ENCODE measurements around the gene RNF220.

Gene RNF220

DNA sequence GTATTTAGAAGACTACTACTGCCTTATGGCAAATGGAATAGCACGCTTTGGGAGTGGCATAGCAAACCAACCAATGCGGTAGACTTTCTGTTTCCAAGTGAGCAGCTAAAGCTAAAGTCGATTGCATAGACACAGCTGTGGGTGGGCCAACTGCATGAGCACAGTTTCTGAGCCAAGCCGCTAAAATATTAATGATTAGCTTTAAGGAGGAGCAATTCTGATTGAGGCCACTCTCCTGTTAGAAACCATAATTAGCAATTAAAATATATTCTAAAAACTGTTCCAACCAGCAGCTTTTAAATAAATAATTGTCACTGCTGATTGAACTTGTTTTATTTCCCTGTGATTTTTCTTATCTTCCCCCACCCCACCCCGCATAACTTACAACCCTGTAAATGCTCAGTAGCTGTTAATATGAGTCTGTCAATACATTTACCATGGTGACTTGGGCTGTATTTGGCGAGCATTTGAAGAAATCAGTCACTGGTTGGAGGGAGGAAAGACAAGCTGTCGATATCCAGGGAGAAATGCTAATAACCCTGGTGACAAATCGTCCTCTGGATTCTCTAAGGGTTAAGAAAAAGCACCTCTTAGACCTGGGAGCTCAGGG, 32.2 kb downstream of the RNF220 start:
- Histone ChIP-seq H3K9me3 (ENCODE audit: control insufficient read depth in 2 of 2, low read length in 2 of 2) (no peaks in the 10 kb centered on the region), H3K27ac (ENCODE audit: low read length) (no peak overlapping the region), H3K4me3 (ENCODE audit: low read length in 2 of 2) (no peak overlapping the region), H3K36me3 (ENCODE audit: control insufficient read depth in 2 of 2, insufficient read depth in 2 of 2, low read length in 2 of 2) (no peaks in the 10 kb centered on the region), H3K27me3 (ENCODE audit: control insufficient read depth in 1 of 2, insufficient read depth in 2 of 2, low read length in 2 of 2) (peaks cover 0 to 3% of the 10 kb centered on the region in 2 donors), H3K4me1 (ENCODE audit: control insufficient read depth, insufficient read depth, low read length) (no peaks in the 10 kb centered on the region), H3K9ac (ENCODE audit: low read length in 2 of 2) (no peak overlapping the region)

DNA sequence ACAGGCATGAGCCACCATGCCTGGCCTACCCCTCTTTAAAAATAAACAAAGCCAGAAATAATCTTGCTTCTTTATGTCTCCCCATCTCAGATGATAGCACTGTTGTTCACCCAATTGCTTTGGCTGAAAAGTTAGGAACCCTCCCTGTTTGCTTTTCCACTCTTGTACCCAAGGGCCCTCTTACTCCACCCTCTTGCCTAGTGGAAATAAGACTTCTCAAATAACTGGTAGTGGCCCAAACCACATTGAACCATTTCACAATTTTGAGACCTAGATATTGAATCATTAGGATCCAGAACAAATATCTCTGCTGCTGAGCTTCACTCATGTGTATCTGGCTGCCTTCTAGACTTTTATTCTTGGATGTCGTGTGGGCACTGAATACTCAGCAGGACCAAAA, 37.7 kb downstream of the RNF220 start:
- Histone ChIP-seq H3K36me3 (ENCODE audit: control insufficient read depth in 2 of 2, insufficient read depth in 2 of 2, low read length in 2 of 2) (no peaks in the 10 kb centered on the region), H3K9me3 (ENCODE audit: control insufficient read depth in 2 of 2, low read length in 2 of 2) (no peaks in the 10 kb centered on the region), H3K4me3 (ENCODE audit: low read length in 2 of 2) (no peak overlapping the region), H3K9ac (ENCODE audit: low read length in 2 of 2) (no peak overlapping the region), H3K4me1 (ENCODE audit: control insufficient read depth, insufficient read depth, low read length) (no peaks in the 10 kb centered on the region), H3K27me3 (ENCODE audit: control insufficient read depth in 1 of 2, insufficient read depth in 2 of 2, low read length in 2 of 2) (no peaks in the 10 kb centered on the region), H3K27ac (ENCODE audit: low read length) (no peak overlapping the region)

GRCh38 chr1:44447051-44447810, 42.2 kb downstream of the RNF220 start:
- Histone ChIP-seq H3K9ac (ENCODE audit: low read length in 2 of 2) (no peak overlapping the region), H3K27ac (ENCODE audit: low read length) (no peak overlapping the region), H3K4me1 (ENCODE audit: control insufficient read depth, insufficient read depth, low read length) (no peaks in the 10 kb centered on the region), H3K27me3 (ENCODE audit: control insufficient read depth in 1 of 2, insufficient read depth in 2 of 2, low read length in 2 of 2) (peaks cover 2% of the 10 kb centered on the region in 2 donors), H3K9me3 (ENCODE audit: control insufficient read depth in 2 of 2, low read length in 2 of 2) (no peaks in the 10 kb centered on the region), H3K4me3 (ENCODE audit: low read length in 2 of 2) (no peak overlapping the region), H3K36me3 (ENCODE audit: control insufficient read depth in 2 of 2, insufficient read depth in 2 of 2, low read length in 2 of 2) (no peaks in the 10 kb centered on the region)

DNA sequence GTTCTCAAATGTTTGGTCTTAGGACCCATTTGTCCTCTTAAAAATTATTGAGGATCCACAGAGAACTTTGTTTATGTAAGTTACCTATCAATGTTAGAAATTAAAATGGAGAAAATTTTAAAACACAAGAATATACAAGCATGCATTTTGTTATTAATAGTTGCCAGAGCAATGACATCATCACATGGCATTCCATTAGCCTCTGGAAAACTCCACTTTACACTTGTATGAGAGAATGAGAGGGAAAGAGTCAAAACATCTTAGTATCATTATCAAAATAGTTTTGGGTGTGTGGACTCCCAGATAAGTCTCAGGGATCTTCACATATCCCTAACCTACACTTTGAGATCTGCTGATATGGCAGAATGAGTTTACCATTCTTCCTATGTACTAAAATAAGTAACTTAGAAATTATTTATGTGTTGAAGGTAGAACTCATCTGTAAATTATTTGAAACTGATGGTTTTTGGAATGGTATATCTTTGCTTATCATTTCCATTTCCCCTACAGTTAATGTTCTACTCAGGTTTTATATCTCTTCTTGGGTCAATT, 48.8 kb downstream of the RNF220 start:
- H3K4me3 ChIP-seq (ENCODE audit: low read length in 2 of 2), result no peak overlapping the region
- H3K9me3 ChIP-seq (ENCODE audit: control insufficient read depth in 2 of 2, low read length in 2 of 2), result peaks cover 3% of the 10 kb centered on the region in 2 donors
- no peak overlapping the region for H3K27ac ChIP-seq (ENCODE audit: low read length)
- no peaks in the 10 kb centered on the region for H3K4me1 ChIP-seq (ENCODE audit: control insufficient read depth, insufficient read depth, low read length)
- no peaks in the 10 kb centered on the region for H3K36me3 ChIP-seq (ENCODE audit: control insufficient read depth in 2 of 2, insufficient read depth in 2 of 2, low read length in 2 of 2)
- H3K27me3 ChIP-seq (ENCODE audit: control insufficient read depth in 1 of 2, insufficient read depth in 2 of 2, low read length in 2 of 2), result peaks cover 0 to 5% of the 10 kb centered on the region in 2 donors
- H3K9ac ChIP-seq (ENCODE audit: low read length in 2 of 2), result no peak overlapping the region

GRCh38 chr1:44454704-44455103, 49.6 kb downstream of the RNF220 start:
- H3K27ac ChIP-seq (ENCODE audit: low read length), result no peak overlapping the region
- no peaks in the 10 kb centered on the region for H3K4me1 ChIP-seq (ENCODE audit: control insufficient read depth, insufficient read depth, low read length)
- H3K36me3 ChIP-seq (ENCODE audit: control insufficient read depth in 2 of 2, insufficient read depth in 2 of 2, low read length in 2 of 2), result no peaks in the 10 kb centered on the region

GRCh38 chr1:44460107-44460882, 55.2 kb downstream of the RNF220 start:
- Histone ChIP-seq H3K4me1 (ENCODE audit: control insufficient read depth, insufficient read depth, low read length) (no peaks in the 10 kb centered on the region), H3K9me3 (ENCODE audit: control insufficient read depth in 2 of 2, low read length in 2 of 2) (no peaks in the 10 kb centered on the region), H3K27ac (ENCODE audit: low read length) (no peak overlapping the region), H3K4me3 (ENCODE audit: low read length in 2 of 2) (no peak overlapping the region), H3K27me3 (ENCODE audit: control insufficient read depth in 1 of 2, insufficient read depth in 2 of 2, low read length in 2 of 2) (peaks cover 0 to 2% of the 10 kb centered on the region in 2 donors), H3K36me3 (ENCODE audit: control insufficient read depth in 2 of 2, insufficient read depth in 2 of 2, low read length in 2 of 2) (no peaks in the 10 kb centered on the region), H3K9ac (ENCODE audit: low read length in 2 of 2) (no peak overlapping the region)

More at GRCh38 chr1:44454704-44455103, 49.6 kb downstream of the RNF220 start:
- H3K4me3 ChIP-seq (ENCODE audit: low read length in 2 of 2), result no peak overlapping the region
- H3K27me3 ChIP-seq (ENCODE audit: control insufficient read depth in 1 of 2, insufficient read depth in 2 of 2, low read length in 2 of 2), result peaks cover 0 to 5% of the 10 kb centered on the region in 2 donors
- H3K9me3 ChIP-seq (ENCODE audit: control insufficient read depth in 2 of 2, low read length in 2 of 2), result peaks cover 3% of the 10 kb centered on the region in 2 donors
- no peak overlapping the region for H3K9ac ChIP-seq (ENCODE audit: low read length in 2 of 2)

DNA sequence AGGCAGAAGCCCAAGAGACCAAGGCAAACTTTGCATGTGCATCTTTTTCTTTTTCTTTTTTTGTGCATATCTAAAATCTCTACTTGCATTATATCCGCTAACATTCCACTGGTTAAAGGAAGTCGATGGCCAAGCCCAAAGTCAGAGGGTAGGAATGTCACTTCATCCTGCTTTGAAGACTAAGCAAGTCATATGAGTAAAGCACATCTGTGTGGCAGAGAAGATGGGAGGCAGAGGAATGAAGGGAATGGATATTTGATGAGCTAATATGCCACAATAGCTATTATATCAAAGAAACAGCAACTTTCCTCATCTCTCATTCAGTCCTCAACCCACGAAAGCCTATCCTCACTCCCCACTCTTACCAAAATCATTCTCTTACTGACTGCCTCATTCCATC, 59.3 kb downstream of the RNF220 start:
- H3K9me3 ChIP-seq (ENCODE audit: control insufficient read depth in 2 of 2, low read length in 2 of 2), result peaks cover 0 to 2% of the 10 kb centered on the region in 2 donors
- H3K4me1 ChIP-seq (ENCODE audit: control insufficient read depth, insufficient read depth, low read length), result no peaks in the 10 kb centered on the region
- no peak overlapping the region for H3K27ac ChIP-seq (ENCODE audit: low read length)
- no peak overlapping the region for H3K9ac ChIP-seq (ENCODE audit: low read length in 2 of 2)
- no peak overlapping the region for H3K4me3 ChIP-seq (ENCODE audit: low read length in 2 of 2)
- H3K36me3 ChIP-seq (ENCODE audit: control insufficient read depth in 2 of 2, insufficient read depth in 2 of 2, low read length in 2 of 2), result no peaks in the 10 kb centered on the region
- peaks cover 0 to 2% of the 10 kb centered on the region in 2 donors for H3K27me3 ChIP-seq (ENCODE audit: control insufficient read depth in 1 of 2, insufficient read depth in 2 of 2, low read length in 2 of 2)

DNA sequence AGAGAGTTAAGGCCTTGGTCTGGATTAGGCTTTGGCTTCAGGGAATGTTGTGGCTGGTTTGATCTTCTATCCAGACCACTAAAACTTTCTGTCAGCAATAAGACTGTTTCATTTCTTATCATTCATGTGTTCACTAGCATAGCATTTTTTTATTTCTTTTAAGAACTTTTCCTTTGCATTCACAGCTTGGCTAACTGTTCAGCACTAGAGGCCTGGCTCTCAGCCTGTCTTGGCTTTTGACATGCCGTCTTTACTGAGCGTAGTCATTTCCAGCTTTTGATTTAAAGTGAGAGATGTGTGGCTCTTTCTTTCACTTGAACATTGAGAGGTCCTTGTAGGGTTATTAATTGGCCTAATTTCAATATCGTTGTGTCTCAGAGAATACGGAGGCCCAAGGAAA, 62.5 kb downstream of the RNF220 start:
- no peaks in the 10 kb centered on the region for H3K36me3 ChIP-seq (ENCODE audit: control insufficient read depth in 2 of 2, insufficient read depth in 2 of 2, low read length in 2 of 2)
- H3K9ac ChIP-seq (ENCODE audit: low read length in 2 of 2), result no peak overlapping the region

DNA sequence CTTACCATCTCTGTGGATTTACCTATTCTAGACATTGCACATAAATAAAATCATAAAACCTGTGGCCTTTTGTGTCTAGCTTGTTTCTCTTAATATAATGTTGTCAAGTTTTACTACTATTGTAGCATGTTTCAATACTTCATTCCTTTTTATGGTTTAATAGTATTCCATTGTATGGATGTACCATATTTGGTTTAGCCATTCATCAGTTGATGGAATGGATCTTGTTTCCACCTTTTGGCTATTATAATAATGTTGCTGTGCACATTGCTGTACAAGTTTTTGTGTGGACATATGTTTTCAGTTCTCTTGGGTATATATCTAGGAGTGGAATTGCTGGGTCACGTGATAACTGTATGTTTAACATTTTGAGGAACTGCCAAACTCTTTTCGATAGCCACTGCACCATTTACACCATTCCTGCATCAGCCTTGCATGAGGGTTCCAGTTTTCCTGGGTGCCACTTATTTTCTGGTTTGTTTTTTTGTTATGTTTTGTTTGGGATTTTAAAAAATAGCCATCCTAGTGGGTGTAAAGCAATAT, 66.9 kb downstream of the RNF220 start:
- no peak overlapping the region for H3K27ac ChIP-seq (ENCODE audit: low read length)

More for the DNA sequence above, 62.5 kb downstream of the RNF220 start:
- no peaks in the 10 kb centered on the region for H3K27me3 ChIP-seq (ENCODE audit: control insufficient read depth in 1 of 2, insufficient read depth in 2 of 2, low read length in 2 of 2)
- no peak overlapping the region for H3K27ac ChIP-seq (ENCODE audit: low read length)
- peaks cover 0 to 2% of the 10 kb centered on the region in 2 donors for H3K9me3 ChIP-seq (ENCODE audit: control insufficient read depth in 2 of 2, low read length in 2 of 2)
- H3K4me3 ChIP-seq (ENCODE audit: low read length in 2 of 2), result no peak overlapping the region
- H3K4me1 ChIP-seq (ENCODE audit: control insufficient read depth, insufficient read depth, low read length), result peaks cover under 1% of the 10 kb centered on the region

More for the DNA sequence above, 66.9 kb downstream of the RNF220 start:
- Histone ChIP-seq H3K9me3 (ENCODE audit: control insufficient read depth in 2 of 2, low read length in 2 of 2) (no peaks in the 10 kb centered on the region), H3K36me3 (ENCODE audit: control insufficient read depth in 2 of 2, insufficient read depth in 2 of 2, low read length in 2 of 2) (no peaks in the 10 kb centered on the region), H3K4me1 (ENCODE audit: control insufficient read depth, insufficient read depth, low read length) (peaks cover 5% of the 10 kb centered on the region), H3K4me3 (ENCODE audit: low read length in 2 of 2) (no peak overlapping the region), H3K27me3 (ENCODE audit: control insufficient read depth in 1 of 2, insufficient read depth in 2 of 2, low read length in 2 of 2) (no peaks in the 10 kb centered on the region), H3K9ac (ENCODE audit: low read length in 2 of 2) (no peak overlapping the region)

Measured in stomach smooth muscle (tissue), 2 donors.